NCI-H1105 (cell line): ENCODE data around the gene OR10K2.

Experiments used
- DNase-seq: peaks from one replicate; lab custom pipeline; 2025; lab: John Stamatoyannopoulos, UW

Gene OR10K2

DNA sequence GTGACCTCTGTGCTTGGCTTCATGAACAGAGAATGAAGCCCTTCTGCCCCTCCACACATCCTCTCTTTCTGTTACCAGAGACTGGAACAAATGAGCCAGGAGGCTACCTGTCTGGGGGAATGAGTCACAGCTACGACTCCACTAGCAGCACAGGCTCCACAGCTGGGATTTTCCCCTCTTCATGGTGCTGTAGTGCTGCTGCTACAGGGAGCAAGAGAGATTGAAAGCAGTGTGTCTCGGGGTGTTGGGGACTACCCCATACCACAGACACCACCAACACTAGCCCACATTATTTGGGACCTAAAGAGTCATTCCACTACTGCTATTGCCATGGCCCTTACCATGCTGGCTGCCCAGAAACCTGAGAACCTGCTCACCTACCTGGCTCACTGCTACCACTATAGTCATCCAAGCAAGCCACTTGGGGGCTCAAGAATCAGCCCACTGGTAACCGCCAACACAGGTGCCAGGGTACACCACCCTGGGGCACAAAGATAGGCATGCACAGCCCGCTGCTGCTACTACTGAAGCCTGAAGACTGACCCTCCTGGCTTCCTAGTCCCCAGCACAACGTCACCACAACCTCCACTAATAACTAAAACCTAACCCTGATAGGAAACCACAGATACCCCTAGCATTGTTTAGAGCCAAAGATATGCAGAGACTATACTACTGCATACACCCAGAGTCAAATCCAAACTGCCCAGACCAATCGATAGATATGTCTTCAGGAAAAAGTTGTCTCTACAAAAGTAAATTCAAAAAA lies 54.7 kb downstream of the OR10K2 start:
- no peak for DNase-seq
